Measurements from ENCODE around the gene DCLK1.

DCLK1 gene

DNA sequence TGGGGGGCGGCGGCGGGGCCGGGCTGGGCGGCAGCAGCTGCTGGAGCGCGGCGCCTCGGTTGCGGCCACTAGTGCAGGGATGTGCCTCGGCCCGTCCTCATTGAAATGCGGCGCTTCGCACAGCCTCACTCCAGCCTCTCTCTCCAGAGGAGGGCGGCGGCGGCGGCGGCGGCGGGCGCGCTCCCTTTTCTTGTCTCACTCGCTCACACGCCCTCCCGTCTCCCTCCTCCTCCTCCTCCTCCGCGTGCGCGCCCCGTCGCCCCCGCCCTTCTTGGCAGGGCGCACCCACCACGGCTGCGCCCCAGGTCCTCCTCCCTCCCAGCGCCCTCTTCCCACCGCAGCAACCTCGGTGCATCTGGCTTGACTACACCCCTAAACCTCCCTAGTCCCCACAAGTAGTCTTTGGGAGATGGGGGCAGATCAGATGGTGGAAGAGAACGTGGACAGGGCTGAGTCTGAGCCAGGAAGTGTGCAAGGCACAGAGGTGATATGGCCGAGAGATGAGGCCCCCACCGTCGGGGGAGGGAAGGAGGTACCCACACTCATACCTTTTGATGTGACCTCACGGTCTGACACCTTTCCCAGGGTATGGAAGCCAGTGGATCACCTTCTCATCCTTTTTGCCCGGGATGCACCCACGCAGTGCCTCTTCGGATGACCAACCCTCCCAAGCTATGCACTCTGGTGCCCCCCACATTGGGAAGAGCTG is at the start of gene DCLK1:
Gene DCLK1 (minus strand): TSS at position 161 of the 709 bp plus-strand sequence.
- no peak for DNase-seq

GRCh38 chr13:36175621-36176020 is 44.4 kb upstream of the DCLK1 start:
- no peak for DNase-seq

- DNase-seq, result no peak
Observed at GRCh38 chr13:36174923-36175322, 43.7 kb upstream of the DCLK1 start.

DNA sequence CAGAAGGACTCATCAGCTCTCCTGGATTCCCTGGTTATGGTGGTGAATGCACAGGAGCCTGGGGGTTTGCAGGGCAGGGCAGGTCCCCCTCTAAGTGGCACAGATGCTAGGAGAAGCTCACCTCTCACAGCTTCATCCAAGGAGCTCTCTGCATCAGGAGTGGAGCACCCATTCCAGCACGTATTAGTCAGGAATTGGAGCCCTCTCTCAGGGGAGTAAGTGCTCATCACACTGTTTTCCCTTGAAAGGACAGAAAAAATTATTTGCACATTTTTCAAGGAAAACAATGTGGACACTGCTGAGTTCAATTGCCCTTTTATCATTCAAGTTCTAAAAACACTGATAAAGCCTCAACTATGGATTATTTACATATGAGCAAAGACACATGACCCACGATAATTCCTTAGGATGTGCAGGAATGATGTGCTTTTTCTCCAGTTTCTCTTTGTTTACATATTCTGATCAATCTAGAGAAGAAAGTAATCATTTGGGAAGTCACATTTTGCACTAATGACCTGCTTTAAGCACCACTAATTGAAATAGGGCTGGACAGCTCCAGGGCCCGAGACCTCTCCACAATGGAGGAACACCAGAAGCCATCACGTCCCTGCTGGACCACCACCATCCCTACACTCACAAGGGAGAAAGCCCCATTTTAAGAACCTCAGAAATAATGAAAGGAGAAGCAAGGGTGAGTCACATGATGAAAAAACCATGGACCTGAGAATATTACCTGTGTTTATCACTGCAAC is 42.6 kb upstream of the DCLK1 start:
- no peak for DNase-seq

DNA sequence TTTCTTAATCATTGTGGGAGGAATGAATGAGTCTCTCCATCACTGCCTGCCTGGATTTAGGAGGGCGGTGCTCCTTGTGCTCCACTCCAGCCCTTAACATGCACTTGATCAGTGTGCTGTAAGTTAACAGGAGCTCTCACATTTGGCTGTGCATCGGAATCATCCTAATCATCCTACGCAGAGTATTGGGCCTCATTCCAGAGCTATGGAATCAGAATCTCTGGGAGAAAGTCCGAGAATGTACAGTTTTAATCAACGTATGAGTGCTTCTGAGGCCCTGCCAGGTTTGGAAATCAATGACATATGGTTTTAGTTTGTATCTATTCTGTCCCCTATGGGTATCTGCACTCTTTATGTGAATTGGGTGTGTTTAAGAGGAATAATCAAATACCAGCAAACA is 34.9 kb upstream of the DCLK1 start:
- no peak for DNase-seq

GRCh38 chr13:36163809-36164308 is 32.7 kb upstream of the DCLK1 start:
- peak; percentile 84 for DNase-seq

DNA sequence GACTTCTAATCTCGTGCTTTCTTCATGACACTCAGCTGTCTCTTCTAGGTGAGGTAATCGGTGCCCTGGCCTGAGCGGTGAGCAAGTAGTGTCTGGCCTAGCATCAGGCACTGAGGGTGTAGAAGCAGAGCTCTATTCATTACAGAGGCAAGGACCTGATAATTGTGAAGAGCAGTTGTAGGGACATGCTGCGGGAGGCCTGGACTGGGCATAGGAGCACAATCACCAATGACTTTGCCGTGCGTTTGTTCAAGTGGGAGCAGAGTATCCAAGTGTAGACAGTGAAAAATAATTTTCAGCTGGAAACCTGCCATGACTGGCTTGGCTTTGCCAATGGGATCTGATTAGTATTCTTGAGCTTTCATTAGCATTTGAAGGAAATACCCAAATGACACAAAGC is 32.1 kb upstream of the DCLK1 start:
- DNase-seq, result no peak

- no peak for DNase-seq
Observed at GRCh38 chr13:36160297-36160696, 29.1 kb upstream of the DCLK1 start.

GRCh38 chr13:36158611-36159010 is 27.4 kb upstream of the DCLK1 start:
- no peak for DNase-seq

GRCh38 chr13:36157480-36157879 is 26.3 kb upstream of the DCLK1 start:
- no peak for DNase-seq

DNA sequence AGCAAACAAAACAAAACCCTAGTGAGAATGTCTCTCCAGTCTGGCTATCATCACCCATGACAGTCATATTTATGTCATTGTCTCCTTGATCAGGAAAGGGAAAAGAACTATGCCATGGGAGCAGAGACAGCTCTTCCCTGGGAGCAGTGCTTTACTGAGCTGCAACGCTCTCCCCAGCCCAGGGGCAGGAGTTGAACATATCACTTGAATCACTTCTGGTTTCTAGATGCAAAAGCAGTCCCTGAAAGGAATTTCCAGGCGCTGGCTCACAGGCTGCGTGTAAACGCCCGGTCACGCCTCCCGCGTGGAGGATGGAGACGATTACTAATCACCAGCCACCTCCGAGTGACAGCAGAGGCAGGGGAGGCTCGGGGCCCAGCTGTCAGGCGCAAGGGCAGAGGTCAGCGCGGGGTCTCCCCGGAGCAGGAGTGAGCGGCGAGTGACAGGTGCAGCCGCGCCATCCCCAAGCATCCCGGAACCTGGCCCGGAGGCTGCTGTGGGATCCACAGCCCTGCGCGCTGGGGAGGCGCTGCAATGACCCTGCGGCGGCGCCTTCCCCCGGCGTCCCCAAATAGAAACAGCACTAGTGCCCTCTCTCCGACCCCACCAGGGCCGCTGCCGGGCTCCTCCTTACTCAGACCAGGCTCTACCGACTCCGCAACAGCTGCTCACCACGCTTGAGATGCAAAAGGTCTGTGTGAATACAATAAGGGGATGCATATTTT is 23.5 kb upstream of the DCLK1 start:
- no peak for DNase-seq

GRCh38 chr13:36151591-36151990 is 20.4 kb upstream of the DCLK1 start:
- DNase-seq, result no peak

- no peak for DNase-seq
Observed at GRCh38 chr13:36148446-36148845, 17.3 kb upstream of the DCLK1 start.

GRCh38 chr13:36147330-36147729 is 16.1 kb upstream of the DCLK1 start:
- DNase-seq, result no peak

DNA sequence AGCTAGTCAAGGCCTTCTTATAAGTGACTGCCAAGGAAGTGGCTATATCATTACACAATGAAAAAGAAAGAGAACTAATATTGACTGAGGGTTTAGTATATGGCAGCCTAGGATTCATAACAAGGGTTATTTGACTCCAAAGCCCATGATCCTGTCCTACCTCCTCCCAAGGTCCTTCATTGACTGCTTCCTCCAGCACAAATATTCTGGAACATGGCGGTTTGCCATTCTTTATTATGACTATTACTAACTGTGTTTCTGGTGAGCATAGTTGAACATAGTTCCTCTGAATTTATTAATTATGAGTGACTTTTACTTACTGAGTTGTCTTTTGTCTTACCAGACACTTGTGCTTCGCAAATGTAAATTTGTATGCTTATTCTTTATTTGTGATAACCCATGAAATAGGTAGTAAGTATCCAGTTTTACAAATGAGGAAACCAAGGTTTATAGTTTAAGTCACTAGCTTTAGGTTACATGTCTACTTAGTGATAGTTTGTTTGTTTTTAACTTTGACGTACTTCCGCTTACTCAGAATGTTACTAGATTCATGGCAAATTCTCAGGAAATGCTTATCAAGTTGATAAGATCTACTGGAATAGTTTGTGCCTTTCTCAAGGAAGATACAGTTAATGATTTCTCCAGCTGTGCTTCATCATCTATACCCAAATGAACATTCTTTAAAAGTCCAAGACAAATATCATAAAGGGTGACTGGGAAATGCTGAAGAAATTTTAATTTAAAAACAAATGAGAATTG is 15.5 kb upstream of the DCLK1 start:
- no peak for DNase-seq

- DNase-seq, result no peak
Observed at GRCh38 chr13:36143738-36144137, 12.6 kb upstream of the DCLK1 start.

DNA sequence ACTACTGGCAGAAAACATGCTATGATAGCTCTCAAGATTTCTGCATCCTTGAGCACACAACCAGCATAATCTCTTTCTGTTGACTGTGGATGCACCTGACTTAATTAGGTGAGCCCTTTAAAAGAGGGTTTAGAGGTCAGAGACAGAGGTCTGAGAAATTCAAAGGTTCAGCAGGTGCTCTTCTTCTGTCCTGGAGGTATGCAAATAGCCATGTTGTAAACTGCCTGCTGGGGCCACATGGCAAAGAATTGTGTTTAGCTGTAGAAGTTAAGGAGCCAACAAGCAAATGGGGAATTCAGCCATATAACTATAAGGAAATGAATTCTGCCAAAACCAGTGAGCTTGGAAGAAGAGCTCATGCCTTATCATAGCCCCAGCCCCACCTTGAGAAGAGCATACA is 11.6 kb upstream of the DCLK1 start:
- no peak for DNase-seq

DNA sequence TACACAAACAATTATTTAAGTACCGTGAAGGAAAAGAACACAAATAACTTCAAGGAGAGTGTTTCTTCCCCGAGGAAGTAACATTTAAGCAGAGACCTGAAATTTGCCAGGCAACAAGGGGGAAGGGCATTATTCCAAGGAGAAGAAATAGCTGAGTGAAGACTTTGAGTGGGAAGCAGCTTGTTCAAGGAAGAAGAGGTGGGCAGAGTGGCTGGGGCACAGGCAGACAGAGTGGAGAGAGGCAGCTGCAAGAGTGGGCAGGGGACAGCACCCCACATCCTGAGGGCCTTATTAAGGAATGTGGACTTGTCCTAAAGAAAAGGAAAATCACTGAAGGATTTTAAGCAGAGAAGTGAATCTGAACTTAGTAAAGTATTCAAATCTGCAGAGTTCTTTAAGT is 4.7 kb upstream of the DCLK1 start:
- no peak for DNase-seq

DNA sequence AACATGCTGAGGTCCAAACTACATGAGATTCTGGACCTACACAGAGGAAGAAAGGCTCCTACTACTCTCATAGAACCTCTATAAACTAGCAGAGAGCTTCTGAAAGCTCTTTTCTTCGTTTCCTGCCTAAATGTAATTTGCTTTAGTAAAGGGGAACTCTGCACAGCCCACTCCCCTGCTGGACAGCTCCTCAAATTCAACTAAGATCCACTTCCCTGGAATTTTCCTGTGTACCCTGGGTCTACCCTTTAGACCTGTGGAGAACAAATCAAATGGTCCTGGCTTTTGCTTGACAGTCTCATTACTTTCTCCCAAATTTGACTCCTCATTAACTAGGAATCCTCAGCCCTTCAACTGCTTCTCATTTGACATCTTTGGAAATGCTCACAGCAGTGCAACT is 3.5 kb upstream of the DCLK1 start:
- no peak for DNase-seq

- DNase-seq, result no peak
Observed at GRCh38 chr13:36133950-36134626, 2.9 kb upstream of the DCLK1 start.

GRCh38 chr13:36132376-36132775 is 1.2 kb upstream of the DCLK1 start:
- DNase-seq, result no peak

DNA sequence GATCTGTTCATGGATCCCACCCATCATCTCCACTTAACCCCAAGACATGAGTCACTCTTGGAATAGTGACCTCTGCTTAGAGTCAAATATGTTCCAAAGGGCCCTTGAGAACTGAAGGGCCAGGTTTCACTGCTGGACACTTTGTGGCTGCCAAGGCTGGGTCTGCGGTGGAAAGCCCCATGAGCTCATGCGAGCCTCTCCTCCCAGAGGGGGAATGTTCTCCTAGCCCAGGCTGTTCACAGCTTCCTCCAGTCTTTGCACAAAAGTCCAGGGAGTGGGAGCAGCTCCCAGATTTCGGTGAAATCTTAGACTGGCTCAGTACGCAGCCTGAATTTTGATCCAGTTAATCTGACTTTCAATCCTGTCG is 732 bp upstream of the DCLK1 start:
- no peak for DNase-seq

Data from amniotic stem cell (primary cell).